Kidney tubule cell (primary cell): ENCODE data around the gene EPB41L2.
"Not testable (repeated sequence)": the region's sequence is repeated elsewhere in the genome, so short reads cannot be mapped to it uniquely, and the experiment has no call there.

Source experiments
- DNase-seq: peaks from one replicate; pipeline ENCODE4 v3.0.0-alpha.2; 2018; ENCODE audit warnings: low spot score

The EPB41L2 gene

DNA sequence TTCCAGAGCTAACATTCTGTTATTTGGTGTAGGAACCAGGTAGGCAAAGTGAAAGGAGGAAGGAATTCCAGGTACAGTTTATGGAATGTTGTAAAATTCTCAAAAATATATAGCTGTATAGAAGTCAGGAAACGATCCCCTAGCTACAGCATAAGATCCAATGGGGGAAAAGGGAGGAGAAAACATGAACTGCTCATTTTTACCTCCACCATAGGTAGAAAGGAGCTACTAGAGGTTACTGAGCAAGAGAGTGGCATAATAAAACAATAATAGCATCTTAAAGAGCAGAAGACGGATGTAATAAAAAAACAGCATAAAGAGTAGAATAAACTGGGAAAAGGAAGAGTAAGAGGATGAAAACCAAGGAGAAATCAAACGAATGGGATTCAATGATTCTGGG, 26.9 kb downstream of the EPB41L2 start:
- no peak for DNase-seq

DNA sequence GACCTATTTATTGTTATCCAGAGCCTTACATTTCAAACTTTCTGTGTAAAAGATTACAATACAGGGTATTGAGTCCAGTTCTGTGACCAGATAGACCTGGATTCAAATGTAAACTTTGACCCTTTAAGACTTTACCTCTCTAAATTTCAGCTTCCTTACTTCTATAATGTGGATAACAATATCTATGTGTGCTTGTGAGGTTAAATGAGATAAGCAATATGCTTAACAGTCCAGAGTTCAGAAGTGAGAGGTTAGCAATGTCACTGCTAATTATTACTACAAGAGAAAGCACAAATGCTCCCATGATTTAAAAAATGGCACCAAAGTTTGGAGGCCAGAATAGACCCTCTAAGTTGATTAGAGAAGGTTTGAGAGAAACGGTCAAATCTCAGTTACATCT, 27.5 kb downstream of the EPB41L2 start:
- no peak for DNase-seq

DNA sequence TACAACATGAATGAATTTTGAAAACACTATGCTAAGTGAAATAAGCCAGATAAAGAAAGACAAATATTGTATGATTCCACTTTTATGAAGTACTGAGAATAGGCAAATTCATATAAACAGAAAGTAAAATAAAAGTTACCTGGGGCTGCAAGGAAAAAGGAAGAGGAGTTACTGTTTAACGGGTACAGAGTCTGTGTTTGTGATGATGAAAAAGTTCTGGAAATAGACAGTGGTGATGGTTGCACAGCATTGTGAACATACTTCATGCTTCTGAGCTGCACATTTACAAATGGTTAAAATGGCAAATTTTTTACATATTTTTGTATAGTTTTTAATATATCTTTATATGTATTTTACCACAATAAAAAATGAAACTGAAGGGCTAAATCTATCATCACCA, 29.4 kb downstream of the EPB41L2 start:
- DNase-seq = no peak

DNA sequence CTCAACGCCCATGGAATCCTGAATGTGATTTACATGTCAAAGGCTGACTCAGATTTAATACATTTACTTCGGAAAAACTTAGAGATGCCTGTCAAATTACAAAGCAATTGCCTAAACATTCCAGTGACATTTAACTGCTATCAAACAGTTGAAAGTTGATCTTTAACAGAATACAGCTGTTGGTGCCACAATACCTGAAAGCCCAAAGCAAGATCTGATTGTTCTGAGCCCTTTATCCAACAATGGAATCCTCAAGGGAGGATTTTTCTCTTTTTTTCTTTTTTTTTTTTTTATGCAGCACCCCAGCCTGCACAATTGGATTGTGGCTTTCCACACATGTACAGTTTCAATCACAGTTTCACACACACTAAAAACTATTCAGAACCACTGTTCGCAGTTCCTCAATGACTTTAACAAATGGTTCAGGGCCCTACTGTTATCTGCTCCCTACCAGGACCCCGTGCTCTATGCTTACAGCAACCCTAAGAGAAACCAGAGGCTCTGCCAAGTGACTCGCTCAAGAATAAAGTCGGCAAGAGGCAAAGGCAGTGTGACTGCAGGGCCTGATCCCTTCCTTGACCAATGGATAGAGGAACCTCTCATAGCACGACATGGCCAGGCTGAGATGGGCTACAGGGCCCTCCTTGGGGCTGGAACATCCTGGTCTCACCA, 33.3 kb downstream of the EPB41L2 start:
- DNase-seq = peak; percentile 74

DNA sequence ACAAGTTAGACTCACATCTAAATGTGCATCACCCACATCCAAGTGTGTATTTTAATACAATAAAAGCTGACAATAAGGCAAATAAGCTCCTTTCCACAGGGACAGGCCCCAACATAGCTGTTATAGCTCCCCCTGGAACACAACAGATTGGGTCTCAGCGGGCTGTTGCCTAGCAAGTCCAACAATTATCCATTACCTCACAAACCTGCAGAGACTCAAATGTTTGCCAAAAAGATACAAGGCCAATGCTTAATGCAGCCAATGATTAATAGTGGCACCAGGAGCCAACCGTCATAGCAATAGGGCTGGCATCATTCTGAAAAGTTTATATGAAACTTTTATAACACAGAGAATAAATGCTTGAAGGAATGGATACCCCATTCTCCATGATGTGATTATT, 35.7 kb downstream of the EPB41L2 start:
- DNase-seq = no peak

DNA sequence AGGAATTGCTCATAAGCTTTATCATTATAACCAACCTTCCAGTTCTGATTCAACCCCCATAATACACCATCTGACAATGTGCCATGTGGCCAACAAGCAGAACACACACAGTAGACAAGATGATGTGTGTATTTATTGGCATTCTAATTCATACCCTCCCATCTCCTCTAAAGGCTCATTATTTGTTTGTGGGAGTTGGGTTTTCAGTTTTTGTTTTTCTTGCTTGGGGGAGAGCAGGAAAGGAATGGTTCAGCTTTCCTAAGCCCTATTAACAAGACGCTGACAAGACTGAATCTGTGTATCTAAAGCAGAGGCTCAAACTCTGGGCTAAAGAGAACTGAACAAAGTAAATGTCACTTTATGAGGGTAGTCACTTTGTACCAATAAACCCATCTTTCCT, 36.8 kb downstream of the EPB41L2 start:
- no peak for DNase-seq

DNA sequence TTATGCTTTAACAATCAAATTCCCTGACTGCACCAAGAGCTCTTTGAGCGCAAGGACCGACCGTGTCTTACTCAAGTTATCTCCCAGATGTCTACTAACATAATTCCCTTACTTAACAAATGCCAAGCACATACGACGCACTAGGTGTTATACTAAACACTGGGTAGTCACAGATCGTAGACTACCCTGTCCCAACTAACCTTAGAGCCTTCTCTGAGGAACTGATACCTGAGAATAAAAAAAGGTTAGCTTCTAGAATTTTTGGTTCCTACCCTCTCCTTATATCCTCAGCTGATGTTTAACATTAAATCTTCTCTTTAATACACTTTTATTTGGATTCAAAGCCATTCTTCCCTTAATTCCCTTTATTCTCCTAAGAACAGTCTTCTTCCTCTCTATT, 38.5 kb downstream of the EPB41L2 start:
- no peak for DNase-seq

DNA sequence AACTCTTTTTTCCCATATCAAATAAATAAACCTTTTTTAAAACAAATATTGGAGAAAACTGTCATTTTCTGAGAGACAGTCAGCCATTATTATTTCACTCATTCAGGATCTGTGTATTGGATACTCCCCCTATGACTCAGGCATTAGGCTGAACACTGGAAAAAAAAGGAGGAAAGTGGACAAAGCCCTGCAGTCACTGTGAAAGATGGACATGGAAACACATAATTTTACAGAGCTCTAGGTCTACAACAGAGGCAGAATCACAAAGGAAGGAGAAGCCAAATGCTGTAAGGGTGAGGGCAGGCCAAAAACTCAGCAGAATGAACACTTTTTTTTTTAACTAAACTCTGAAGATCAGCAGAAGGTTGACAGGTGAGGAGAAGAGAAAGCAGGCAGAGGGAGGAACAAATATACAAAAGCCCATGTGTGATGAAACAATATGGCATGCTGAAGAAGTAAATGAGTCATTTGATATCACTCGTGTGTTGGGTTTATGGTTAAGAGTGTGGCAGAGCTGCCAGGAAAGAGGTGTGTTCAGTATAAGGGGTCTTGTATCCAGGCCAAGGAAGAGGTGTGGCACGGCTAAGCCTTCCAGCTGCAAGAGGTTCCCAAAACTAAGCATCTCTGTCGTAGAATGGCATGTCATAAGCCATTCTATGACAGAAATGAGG, 39.1 kb downstream of the EPB41L2 start:
- DNase-seq = peak; percentile 72

DNA sequence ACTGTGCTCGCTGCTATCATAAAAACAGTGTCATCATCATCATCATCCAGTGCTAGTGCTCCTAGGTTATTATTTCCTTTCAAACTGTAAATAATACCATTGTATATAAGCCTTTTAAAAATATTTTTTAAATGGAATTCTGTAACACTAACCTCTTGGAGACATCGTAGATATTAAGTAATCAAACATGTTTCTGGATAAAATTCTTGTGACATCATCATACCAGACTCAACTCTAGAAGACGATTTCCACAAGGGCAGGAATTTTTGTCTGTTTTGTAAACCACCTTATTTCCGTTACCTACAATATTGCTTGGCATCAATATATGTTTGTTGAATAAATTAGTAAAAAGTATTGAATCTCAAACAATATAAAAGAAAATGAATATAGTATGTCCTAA, 40.4 kb downstream of the EPB41L2 start:
- no peak for DNase-seq

DNA sequence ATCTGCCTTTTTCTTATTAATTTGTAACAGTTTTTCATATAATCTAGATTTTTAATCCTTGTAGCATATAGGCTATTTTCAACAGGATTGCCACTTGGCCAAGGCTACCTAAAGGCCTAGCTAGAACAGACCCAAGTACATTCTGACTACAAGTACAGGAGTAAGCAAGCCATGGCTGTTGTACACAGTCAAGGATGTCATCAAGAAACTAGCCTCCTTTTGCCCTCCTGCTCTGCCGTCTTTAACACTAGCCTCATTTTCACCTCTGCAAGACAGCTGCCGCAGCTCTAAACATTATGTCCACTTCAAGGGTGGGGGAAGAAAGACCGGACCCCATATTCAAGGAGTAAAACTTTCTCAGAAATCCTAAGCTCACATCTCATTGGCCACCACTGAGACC, 45.1 kb downstream of the EPB41L2 start:
- DNase-seq = no peak

DNA sequence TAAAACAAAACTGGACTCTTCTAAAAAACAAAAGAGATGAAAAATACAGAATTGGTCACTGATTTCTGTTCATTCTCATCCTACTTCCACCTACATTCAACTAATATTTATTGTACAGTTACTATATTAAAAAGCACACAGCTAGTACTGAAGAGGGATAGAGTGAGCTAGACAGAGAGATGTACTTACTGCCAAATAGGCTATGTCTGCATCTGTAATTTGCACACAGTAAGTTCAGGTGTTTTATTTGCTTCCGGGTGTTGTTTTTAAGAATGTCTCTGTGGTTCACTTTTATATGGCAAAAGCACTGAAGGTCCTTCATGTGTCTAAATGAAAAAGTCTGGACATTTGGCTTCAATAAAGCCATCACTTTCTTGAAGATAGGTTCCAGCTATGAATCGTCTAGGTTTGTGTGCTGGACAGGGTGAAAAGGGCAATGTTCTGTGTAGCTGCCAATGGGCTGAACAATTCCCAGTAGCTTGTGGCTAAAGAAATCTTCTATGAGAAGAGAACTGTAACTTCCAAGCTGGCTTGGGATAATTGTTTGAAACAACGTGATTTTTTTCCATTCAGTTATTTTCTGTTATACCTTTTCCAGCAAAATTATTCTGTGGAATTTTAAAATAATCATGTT, 47.3 kb downstream of the EPB41L2 start:
- no peak for DNase-seq

DNA sequence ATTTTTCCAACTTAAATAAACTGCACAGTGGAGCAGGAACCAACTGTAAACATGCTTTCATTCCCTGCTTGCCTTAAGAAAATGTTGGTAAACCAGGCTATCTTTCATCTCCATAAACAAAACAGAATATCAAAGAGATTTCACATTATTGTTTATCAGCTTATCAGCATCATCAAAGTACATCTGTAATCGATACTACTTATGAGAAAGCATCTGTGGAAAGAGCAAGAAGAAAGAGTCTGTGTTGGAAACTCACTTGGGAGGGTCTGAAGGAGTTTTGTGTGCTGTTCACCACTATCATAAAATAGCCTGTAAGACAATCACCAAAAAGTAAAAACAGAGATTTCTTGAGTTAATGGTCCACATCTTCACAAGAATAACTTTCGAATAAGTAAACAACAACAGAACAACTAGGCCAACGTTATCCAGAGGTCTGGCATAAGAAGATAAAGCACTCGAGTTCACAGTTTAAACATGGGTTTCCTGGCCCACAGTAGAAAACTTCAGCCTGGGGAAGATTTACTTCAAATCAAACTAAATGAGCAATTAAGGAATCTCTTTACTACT, 47.9 kb downstream of the EPB41L2 start:
- no peak for DNase-seq

DNA sequence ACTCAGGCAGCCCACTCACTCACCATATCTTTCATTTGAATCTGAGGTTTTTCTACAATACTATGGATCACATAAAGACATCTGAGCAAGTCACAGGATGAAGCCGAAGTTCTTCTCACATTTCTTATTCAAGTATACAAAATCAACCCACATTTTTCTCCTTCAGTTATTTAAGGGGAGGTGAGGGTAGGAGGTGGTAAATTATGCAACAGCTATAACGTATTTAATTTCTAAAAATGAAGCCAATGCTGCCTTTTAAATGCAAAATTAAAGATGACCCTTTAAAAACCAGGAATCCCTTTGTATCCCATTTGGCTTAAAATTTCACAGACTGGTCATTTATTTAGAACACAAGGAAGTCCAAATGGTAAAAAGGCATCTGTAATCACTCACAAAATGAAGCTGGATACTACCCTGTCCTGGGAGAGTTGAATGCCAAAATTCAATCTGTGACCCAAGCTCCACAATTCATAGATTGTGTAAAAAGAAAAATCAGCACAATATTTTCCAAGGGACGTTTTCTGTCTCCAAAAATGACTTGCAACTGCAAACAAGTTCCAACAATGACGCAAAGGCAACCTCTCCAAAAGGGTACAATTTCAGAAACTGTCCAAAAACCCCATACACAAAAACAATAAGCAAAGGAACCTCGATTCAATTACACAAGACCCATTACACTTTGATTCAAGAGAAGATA, 48.8 kb downstream of the EPB41L2 start:
- no peak for DNase-seq

DNA sequence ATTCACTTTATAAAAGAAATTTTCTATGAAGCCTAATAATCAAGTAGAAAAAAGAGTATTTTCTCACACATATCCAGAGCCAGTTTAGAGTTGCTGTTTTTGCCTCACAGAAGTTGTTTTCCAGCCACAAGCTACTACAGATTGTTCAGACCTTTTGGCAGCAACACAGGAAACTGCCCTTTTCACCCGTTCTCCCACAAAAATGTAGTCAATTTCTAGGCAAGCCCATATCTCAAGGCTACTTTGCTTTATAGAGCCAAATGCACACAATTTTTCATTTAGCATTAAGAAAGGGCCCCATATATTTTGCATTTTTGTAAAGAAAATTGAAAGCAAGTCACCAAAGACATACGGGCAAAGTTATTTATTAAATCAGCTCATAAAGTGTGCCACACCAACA, 49.5 kb downstream of the EPB41L2 start:
- DNase-seq = no peak

DNA sequence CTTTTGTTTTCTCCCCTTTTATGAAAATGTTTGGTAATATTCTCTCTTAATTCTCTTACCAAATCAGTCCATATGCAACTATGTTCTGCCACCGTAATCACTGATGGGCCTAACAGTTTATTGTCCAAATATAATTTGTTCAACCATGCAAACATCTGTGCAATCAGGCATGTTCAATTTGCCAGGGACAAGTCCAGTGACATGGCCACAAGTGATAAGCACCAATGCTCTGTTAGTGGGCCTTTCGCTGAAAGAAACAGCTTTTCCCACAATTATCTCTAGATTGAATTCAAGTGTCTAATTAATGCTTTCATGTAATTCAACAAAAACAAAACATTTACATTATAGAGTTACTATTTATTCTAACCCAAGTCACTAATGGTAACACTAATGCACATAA, 53.3 kb downstream of the EPB41L2 start:
- no peak for DNase-seq

DNA sequence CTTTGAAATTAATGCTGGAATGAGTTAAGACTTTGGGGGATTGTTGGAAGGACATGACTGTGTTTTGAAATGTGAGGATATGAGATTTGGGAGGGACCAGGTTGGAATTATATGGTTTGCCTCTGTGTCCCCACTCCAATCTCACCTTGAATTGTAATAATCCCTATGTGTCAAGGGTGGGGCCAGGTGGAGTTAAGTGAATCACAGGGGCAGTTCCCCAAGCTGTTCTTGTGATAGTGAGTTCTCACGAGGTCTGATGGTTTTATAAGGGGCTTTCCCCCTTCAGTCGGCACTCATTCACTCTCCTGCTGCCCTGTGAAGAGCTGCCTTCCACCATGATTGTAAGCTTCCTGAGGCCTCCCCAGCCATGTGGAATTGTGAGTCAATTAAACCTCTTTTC, 54.1 kb downstream of the EPB41L2 start:
- DNase-seq = not testable (repeated sequence)

DNA sequence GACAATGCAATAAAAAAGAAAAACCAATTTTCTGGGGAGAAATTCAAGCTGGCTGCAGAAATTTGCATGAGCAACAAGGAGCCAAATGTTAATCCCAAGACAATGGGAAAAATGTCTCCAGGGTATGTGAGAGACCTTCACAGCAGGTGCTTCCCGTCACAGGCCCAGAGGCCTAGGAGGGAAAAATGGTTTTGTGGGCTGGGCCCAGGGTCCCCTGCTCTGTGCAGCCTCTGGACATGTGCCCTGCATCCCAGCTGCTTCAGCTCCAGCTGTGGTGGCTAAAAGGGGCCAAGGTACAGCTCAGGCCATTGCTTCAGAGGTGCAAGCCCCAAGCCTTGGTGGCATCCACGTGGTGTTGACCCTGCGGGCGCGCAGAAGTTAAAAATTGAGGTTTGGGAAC, 55.1 kb downstream of the EPB41L2 start:
- not testable (repeated sequence) for DNase-seq

DNA sequence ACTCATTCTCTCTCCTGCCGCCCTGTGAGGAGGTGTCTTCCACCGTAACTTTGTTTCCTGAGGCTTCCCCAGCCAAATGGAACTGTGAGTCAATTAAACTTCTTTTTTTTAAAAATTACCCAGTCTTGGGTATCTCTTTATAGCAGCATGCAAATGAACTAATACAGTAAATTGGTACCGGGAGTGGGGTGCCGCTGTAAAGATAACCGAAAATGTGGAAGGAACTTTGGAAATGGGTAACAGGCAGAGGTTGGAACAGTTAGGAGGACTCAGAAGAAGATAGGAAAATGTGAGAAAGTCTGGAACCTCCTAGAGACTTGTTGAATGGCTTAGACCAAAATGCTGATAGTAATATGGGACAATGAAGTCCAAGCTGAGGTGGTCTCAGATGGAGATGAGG, 55.8 kb downstream of the EPB41L2 start:
- no peak for DNase-seq

DNA sequence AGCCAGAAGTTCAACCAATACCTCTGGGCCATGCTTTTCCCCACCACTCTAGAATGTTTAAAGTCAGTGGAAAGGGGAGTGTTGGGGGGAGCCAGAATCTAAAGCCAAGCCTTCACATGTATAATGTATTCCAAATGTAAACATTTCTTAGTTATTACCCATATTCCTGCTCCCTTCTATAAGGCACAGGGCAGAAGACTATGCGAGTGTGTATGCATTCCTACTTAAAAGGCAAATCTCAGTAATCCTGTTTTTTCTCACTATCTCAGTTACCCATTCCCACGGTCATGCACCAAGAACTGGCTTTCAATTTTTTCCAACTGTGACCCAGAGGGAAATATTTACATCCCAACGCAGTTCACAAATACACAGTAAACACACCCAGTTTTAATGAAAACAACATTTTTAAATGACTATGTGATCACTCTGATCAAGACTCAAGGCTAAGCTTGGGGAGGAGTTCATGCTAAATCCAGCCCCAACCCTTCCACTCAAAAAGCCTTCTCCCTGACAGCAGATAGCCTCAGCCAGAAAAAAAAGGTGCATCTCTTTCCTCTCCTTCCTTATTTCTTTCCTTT, 57.5 kb downstream of the EPB41L2 start:
- DNase-seq = no peak

DNA sequence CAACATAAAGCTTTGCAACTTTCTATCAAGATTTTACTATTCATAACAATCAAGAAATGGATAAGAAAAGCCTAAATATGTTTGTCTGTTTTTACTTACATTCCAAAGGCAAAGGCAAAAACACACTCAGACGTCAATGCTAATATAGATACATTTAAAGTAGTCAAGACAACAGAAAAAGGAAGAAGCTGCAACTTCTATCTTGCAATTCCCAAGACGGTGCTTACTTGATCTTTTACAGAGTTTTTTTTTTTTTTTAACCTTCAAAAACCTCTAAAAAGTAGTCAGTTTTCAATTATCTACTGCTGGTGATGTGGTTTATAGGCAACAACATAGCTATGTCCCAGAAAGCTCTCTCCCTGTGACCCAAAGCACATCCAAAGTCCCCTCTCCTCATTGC, 58.1 kb downstream of the EPB41L2 start:
- no peak for DNase-seq

DNA sequence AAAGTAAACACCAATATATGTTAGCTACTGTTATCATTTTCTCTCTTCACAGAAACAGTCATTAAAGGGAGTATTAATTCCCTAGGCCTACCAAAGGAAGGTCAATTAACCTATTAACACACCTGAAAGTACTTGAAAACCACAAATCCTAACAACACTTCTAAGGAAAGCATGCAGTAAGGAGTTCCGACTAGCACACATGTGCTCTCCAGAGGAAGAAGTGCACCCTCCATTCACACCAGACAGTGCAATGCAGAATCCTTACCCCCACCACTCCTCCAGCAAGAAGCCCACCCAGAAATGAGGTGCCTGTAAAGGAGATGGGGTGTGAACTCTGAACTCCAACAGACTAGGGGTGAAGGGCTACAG, 58.7 kb downstream of the EPB41L2 start:
- no peak for DNase-seq
